Measurements from ENCODE around the gene HOXD10.

Gene HOXD10

GRCh38 chr2:176084611-176085119 lies 31.9 kb upstream of the HOXD10 start:
- no peak for TF ChIP-seq CTCF (conservative IDR thresholded peaks at IDR 0.05)
- TF ChIP-seq ZFX (IDR thresholded peaks at IDR 0.05) = no peak
- no peak overlapping the region for H3K27ac ChIP-seq

- no peak for TF ChIP-seq CTCF (conservative IDR thresholded peaks at IDR 0.05)
- TF ChIP-seq ZFX (IDR thresholded peaks at IDR 0.05) = no peak
- H3K27ac ChIP-seq = no peak overlapping the region
Measured at GRCh38 chr2:176085120-176085788, 31.3 kb upstream of the HOXD10 start.

GRCh38 chr2:176085861-176086771 lies 30.5 kb upstream of the HOXD10 start:
- no peak overlapping the region for H3K27ac ChIP-seq
- TF ChIP-seq ZFX (IDR thresholded peaks at IDR 0.05) = no peak
- TF ChIP-seq CTCF (conservative IDR thresholded peaks at IDR 0.05) = peak; percentile 67

DNA sequence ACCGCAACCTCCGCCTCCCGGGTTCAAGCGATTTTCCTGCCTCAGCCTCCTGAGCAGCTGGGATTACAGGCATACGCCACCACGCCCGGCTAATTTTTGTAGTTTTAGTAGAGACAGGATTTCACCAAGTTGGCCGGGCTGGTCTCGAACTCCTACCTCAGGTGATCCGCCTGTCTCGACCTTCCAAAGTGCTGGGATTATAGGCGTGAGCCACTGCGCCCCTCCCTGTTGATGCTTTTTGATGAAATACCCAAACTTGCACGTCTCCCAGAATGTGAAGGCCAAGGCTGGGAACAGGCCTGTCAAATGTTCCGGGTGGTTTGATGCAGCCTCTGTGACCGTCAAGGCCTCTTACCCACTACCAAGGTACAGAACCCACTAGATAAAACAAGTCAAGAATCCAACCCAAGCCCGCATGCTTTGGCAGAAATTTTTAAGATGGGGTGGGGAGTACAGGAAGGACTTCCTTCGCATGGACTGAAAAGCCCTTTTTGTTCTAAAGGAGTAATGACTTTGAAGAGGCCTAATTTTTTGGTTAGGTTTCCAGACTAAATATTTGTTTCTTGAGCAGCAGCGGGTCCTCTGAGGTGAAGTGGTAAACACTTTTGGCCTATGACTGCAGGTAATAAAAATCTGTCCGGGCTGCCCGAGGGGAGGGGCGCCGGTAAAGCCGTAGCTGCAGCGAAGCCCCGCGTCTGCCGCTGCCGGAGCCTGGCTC lies 29.1 kb upstream of the HOXD10 start:
- TF ChIP-seq ZFX (IDR thresholded peaks at IDR 0.05) = no peak
- no peak for TF ChIP-seq CTCF (conservative IDR thresholded peaks at IDR 0.05)
- no peak overlapping the region for H3K27ac ChIP-seq

GRCh38 chr2:176088048-176088936 lies 28.3 kb upstream of the HOXD10 start:
- TF ChIP-seq ZFX (IDR thresholded peaks at IDR 0.05) (no peak), CTCF (conservative IDR thresholded peaks at IDR 0.05) (peak; percentile 90)
- no peak overlapping the region for H3K27ac ChIP-seq

DNA sequence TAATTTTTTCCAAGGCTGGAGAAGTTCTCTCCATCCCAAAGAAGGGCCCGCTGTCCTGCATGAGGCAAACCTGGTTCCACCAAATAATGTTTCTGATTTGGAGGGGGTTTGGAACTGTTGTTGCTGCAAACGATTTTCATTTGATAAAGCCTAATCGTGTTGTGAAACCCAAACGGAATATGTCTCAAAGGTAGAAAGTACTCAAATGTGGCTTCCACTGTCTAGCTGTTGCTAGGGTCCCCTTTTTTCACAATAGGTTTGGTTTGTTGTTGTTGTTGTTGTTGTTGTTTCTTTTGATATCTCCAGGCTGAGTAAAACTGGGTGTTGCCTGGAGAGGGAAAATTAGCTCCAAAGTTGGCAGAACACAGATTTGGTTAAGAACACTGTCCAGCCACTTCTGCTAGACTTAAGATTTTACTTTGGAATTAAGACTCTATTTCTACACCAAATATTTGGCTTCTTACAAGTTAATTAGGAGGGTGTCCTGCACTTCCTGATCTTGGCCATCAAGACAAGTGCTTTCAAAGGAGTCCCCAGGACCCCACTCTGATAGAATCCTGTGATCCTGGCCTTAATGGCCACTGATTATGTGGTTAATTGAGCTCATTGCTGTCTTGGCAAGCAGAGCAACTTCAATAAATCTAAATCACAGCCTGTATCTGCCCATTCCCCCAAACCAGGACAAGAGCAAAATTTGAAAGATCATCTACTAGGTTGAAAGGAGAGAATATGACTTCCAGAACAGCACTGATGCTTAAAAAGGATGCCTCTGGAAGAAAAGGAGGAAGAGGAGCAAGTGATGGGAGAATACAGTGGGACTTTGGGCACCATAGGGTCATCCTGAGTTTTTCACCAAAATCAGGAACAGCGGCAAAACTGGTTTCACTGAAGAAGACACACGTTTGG lies 27.4 kb upstream of the HOXD10 start:
- TF ChIP-seq CTCF (conservative IDR thresholded peaks at IDR 0.05) (no peak), ZFX (IDR thresholded peaks at IDR 0.05) (no peak)
- no peak overlapping the region for H3K27ac ChIP-seq
